ENCODE results near the gene PHF23. TPM values are rescaled to one million over a fixed set of nuclear protein-coding genes. Genes with fewer than 3 reads are reported as not detected.

Gene PHF23
- total RNA-seq, 1 experiment from 2014 or later, result 48.5 TPM

DNA sequence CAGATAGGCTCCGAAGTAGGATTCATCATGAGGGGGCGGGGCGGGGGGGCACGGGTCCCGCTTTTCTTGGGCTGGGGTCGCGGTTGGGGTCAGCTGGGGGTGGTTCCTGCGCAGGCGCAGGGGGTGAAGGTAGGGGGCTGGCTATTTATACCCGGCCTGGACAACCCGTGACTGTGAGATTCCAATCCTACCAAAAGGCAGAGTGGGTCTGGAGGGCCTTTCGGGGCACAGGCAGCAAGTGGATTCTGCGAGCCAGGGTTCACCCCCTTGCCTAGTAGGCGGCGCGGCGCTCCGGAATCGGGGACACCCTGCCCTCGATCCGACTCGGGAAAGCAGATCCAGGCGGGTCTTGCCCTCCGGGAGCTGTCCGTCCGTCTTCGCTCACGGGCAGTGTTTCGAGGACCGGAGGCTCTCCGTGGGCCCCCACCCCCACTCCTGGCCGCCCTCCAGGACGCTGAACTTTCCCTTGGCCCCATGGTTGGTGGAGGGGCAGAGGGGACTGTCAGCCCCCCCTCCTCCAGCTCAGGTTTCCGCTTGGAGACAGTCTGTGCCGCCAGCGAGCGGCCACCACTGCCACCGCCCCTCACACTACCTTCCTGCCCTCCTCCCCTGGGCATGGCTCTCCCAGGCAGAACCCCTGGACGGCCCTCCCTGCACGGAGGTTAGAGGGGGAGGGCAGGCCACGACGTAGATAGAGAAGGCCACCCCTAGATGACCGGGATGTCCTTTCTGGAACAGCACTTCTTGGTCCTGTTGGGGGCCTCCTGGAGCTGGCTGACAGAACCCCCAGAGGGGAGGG is 42.9 kb upstream of the PHF23 start:
- RAD21 ChIA-PET (ENCODE audit: low non-redundant PET in 1 of 2, low total read pairs in 2 of 2, uncharacterized antibody in 2 of 2, unreplicated experiment in 2 of 2), result interaction anchor here in 1 of 2 experiments (1.5 kb wide), 1 partner anchor 14 kb away, joined by 14 read pairs; no protein-coding TSS in a partner anchor
- POLR2A ChIA-PET, result interaction anchor here (0.6 to 0.8 kb wide), 3 partner anchors 17 to 259 kb away, joined by 3 read pairs; no protein-coding TSS in a partner anchor
- Histone ChIP-seq H2AFZ (ENCODE audit: low read depth, low read length, poor library complexity, severe bottlenecking) (no peak overlapping the region), H4K20me1 (ENCODE audit: insufficient read depth) (no peaks in the 10 kb centered on the region), H3K27ac (ENCODE audit: low read depth, low read length) (peak overlapping the region; percentile 73; the same call in 1 of the 2 replicates), H3K4me3 (replicated peaks in 1 of 2; ENCODE audit: low read depth in 1 of 2, low read length in 2 of 2) (peak overlapping the region; percentile 50 to 65), H3K4me1 (ENCODE audit: control insufficient read depth in 1 of 2, insufficient read depth in 2 of 2, low read length in 2 of 2) (peaks cover 13 to 34% of the 10 kb centered on the region in 2 experiments), H3K36me3 (ENCODE audit: control insufficient read depth in 1 of 2, insufficient read depth in 2 of 2, low read length in 2 of 2) (no peaks in the 10 kb centered on the region), H3K9me3 (ENCODE audit: control insufficient read depth in 1 of 2, insufficient read depth in 1 of 2, low read depth in 1 of 2, low read length in 2 of 2) (no peaks in the 10 kb centered on the region), H3K27me3 (ENCODE audit: insufficient read depth, low read length) (no peaks in the 10 kb centered on the region), H3K4me2 (ENCODE audit: low read length) (peak overlapping the region; percentile 98), H3K79me2 (ENCODE audit: insufficient read depth, low read length) (no peaks in the 10 kb centered on the region), H3K9ac (ENCODE audit: low read length) (peak overlapping the region; percentile 93), H3K9me2 (ENCODE audit: insufficient read depth) (no peaks in the 10 kb centered on the region)
- TSS peak; percentile 57 for BruUV-seq (replicated peaks)
- no peak for TF ChIP-seq MAX (IDR thresholded peaks at IDR 0.05)
- TF ChIP-seq ZNF274 (IDR thresholded peaks at IDR 0.05; ENCODE audit: low read depth, low read length), result no peak
- TF ChIP-seq POLR2A (IDR thresholded peaks at IDR 0.05; ENCODE audit: borderline replicate concordance, extremely low read depth, insufficient read depth, insufficient read length), result no peak
- TF ChIP-seq EGR1 (IDR thresholded peaks at IDR 0.05; ENCODE audit: low read depth), result no peak
- TF ChIP-seq SIN3A (IDR thresholded peaks at IDR 0.05; ENCODE audit: low read depth), result no peak
- TF ChIP-seq RAD21 (IDR thresholded peaks at IDR 0.05; ENCODE audit: low read depth), result no peak
- TF ChIP-seq EZH2 (IDR thresholded peaks at IDR 0.05), result no peak
- no peak for TF ChIP-seq JUND (IDR thresholded peaks at IDR 0.05)
- TF ChIP-seq ELF1 (IDR thresholded peaks at IDR 0.05; ENCODE audit: borderline replicate concordance, low read depth), result no peak
- no peak for TF ChIP-seq SRF (IDR thresholded peaks at IDR 0.05; ENCODE audit: low read depth)
- DNase-seq (ENCODE audit: low read depth, low spot score) (no peak), ATAC-seq (no peak)
- CTCF ChIA-PET, result interaction anchor here (0.6 to 2.0 kb wide), 6 partner anchors 14 to 158 kb away, joined by 3 to 38 read pairs (median 4); no protein-coding TSS in a partner anchor
- intact Hi-C loops (cut with micrococcal nuclease), result loop anchor here (2.0 kb wide), 1 partner anchor 19 kb away; the partner anchor contains the start of gene CLDN7

Data from HCT116 (cell line).